Adrenal gland (tissue), 5 donors: Measurements from ENCODE around the gene SBSN.

Experiments used
- POLR2A ChIP-seq, 2 donors: fragments of 450-650 bp; IDR thresholded peaks; one replicate each; pipeline ENCODE4 v1.6.1; 2017; ENCODE audit warnings: antibody characterized with exemption in 2 of 2, mild to moderate bottlenecking in 2 of 2, moderate library complexity in 1 of 2
- TF ChIP-seq, protein P1 (sequence below), 6 experiments: fragments of 450-650 bp in 4 of 6; fragments of 200-600 bp in 2 of 6; sonication (generic) in 1 of 6; IDR thresholded peaks; 1 replicate in 5 of 6; 2 replicates in 1 of 6; pipeline versions ENCODE4 v1.5.1 to v1.8.0; 2016 to 2021; ENCODE audit warnings: antibody characterized with exemption in 6 of 6, mild to moderate bottlenecking in 2 of 6, moderate library complexity in 1 of 6
- donor health status: DM: no; HTN: no; CAD: no.

DNA sequence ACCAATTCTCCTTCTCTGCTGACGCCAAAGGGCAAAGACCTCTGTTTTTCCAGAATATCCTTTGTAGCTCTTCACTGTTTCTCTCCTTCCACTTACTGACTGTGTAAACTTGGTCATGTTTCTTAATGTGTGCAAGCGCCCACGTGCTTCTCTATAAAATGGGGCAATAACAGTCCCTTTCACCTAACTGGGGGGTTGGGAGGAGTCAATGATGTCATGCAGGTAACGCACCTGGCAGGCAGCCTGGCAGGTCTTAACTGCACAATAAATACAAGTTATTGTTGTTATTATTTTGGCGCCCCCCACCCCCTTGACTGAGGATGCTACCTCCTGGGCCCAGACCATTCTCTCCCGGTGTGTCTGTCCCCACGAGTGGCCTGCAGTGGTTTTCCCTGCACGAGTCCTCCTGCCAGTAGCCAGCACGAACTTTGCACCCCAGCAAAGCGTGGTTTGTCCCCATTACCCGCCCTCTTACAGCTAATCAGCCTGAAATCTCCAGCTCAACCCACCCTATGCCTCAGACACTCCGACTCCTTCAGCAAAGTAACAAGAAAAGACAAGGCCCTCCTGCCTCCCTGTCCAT lies 5.3 kb downstream of the SBSN start:
- TF ChIP-seq, protein P1, sequence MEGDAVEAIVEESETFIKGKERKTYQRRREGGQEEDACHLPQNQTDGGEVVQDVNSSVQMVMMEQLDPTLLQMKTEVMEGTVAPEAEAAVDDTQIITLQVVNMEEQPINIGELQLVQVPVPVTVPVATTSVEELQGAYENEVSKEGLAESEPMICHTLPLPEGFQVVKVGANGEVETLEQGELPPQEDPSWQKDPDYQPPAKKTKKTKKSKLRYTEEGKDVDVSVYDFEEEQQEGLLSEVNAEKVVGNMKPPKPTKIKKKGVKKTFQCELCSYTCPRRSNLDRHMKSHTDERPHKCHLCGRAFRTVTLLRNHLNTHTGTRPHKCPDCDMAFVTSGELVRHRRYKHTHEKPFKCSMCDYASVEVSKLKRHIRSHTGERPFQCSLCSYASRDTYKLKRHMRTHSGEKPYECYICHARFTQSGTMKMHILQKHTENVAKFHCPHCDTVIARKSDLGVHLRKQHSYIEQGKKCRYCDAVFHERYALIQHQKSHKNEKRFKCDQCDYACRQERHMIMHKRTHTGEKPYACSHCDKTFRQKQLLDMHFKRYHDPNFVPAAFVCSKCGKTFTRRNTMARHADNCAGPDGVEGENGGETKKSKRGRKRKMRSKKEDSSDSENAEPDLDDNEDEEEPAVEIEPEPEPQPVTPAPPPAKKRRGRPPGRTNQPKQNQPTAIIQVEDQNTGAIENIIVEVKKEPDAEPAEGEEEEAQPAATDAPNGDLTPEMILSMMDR (IDR thresholded peaks at IDR 0.05): no peak
- TF ChIP-seq POLR2A (IDR thresholded peaks at IDR 0.05): no peak
